GM23338 (cell line): ENCODE data around the gene UBXN11. TPM values are rescaled to one million over a fixed set of nuclear protein-coding genes. Genes with fewer than 3 reads are reported as not detected.

Source experiments
- ATAC-seq: fragments of 200-7000 bp; cut with Tn5 transposase; 3 replicates; pipeline ENCODE4 v1.9.1; 2020
- DNase-seq: peaks from one replicate; pipeline ENCODE4 v3.0.0-alpha.2; 2015; ENCODE audit warnings: low spot score
- H2AFZ ChIP-seq: fragments of 200-600 bp; sonication (generic); 2 replicates; pipeline ENCODE4 v1.8.0; 2016; ENCODE audit warnings: antibody characterized with exemption, mild to moderate bottlenecking, moderate library complexity
- H3F3A ChIP-seq: fragments of 200-600 bp; sonication (generic); replicated peaks from 2 replicates; pipeline ENCODE4 v1.8.0; 2017; ENCODE audit warnings: antibody characterized with exemption, mixed run types, low read depth
- H3K27ac ChIP-seq: fragments of 200-600 bp; sonication (generic); 2 replicates; pipeline ENCODE4 v1.6.1; 2016; ENCODE audit warnings: low read depth
- H3K27me3 ChIP-seq: fragments of 200-600 bp; sonication (generic); 2 replicates; pipeline ENCODE4 v1.8.0; 2016; ENCODE audit warnings: mild to moderate bottlenecking, mixed run types, moderate library complexity; ENCODE audit not compliant: insufficient read depth
- H3K36me3 ChIP-seq: fragments of 200-600 bp; sonication (generic); 2 replicates; pipeline ENCODE4 v1.8.0; 2016; ENCODE audit warnings: mild to moderate bottlenecking; ENCODE audit not compliant: insufficient read depth
- H3K4me1 ChIP-seq: fragments of 200-600 bp; sonication (generic); 2 replicates; pipeline ENCODE4 v1.8.0; 2016; ENCODE audit warnings: mild to moderate bottlenecking, moderate library complexity; ENCODE audit not compliant: insufficient read depth
- H3K4me2 ChIP-seq: fragments of 200-600 bp; sonication (generic); 2 replicates; pipeline ENCODE4 v1.7.1; 2017; ENCODE audit warnings: mixed run types
- H3K4me3 ChIP-seq: fragments of 200-600 bp; sonication (generic); 2 replicates; pipeline ENCODE4 v1.6.1; 2016; ENCODE audit warnings: mixed run types
- H3K79me2 ChIP-seq: fragments of 200-600 bp; sonication (generic); replicated peaks from 2 replicates; pipeline ENCODE4 v1.8.0; 2017; ENCODE audit warnings: mild to moderate bottlenecking; ENCODE audit not compliant: insufficient read depth
- H3K9me2 ChIP-seq: fragments of 200-600 bp; sonication (generic); 2 replicates; pipeline ENCODE4 v1.8.0; 2017; ENCODE audit not compliant: insufficient read depth
- H4K20me1 ChIP-seq: fragments of 200-600 bp; sonication (generic); replicated peaks from 2 replicates; pipeline ENCODE4 v1.8.0; 2017; ENCODE audit warnings: mild to moderate bottlenecking; ENCODE audit not compliant: insufficient read depth
- H3K27ac Mint-ChIP-seq: 2 replicates; pipeline ENCODE4 v1.8.0; 2020; ENCODE audit warnings: inconsistent platforms, mild to moderate bottlenecking, moderate library complexity, mixed read lengths
- H3K27me3 Mint-ChIP-seq: 3 replicates; pipeline ENCODE4 v1.8.0; 2022; ENCODE audit warnings: low read depth, mild to moderate bottlenecking, moderate library complexity, mixed read lengths, inconsistent platforms; ENCODE audit not compliant: insufficient read depth, poor library complexity
- H3K36me3 Mint-ChIP-seq: 3 replicates; pipeline ENCODE4 v1.8.0; 2021; ENCODE audit warnings: low read depth, mild to moderate bottlenecking, inconsistent platforms, moderate library complexity, mixed read lengths
- H3K4me1 Mint-ChIP-seq: 3 replicates; pipeline ENCODE4 v1.8.0; 2020; ENCODE audit warnings: mild to moderate bottlenecking, inconsistent platforms, mixed read lengths
- H3K4me3 Mint-ChIP-seq: 3 replicates; pipeline ENCODE4 v1.8.0; 2021; ENCODE audit warnings: moderate library complexity, mild to moderate bottlenecking, inconsistent platforms, mixed read lengths
- H3K9me3 Mint-ChIP-seq: 3 replicates; pipeline ENCODE4 v1.8.0; 2020; ENCODE audit warnings: moderate library complexity, mild to moderate bottlenecking, inconsistent platforms, mixed read lengths
- CREB1 ChIP-seq: fragments of 250-450 bp; sonication (Bioruptor Pico); IDR thresholded peaks from 2 replicates; pipeline ENCODE4 v1.5.0; 2020; ENCODE audit warnings: low read depth, mild to moderate bottlenecking, moderate library complexity
- ETS1 ChIP-seq: IDR thresholded peaks from 2 replicates; pipeline ENCODE4 v1.6.1; 2016; ENCODE audit warnings: antibody characterized with exemption
- EZH2 ChIP-seq: fragments of 200-600 bp; sonication (generic); IDR thresholded peaks from one replicate; pipeline ENCODE4 v1.8.0; 2017; ENCODE audit warnings: antibody characterized with exemption, mild to moderate bottlenecking, low read depth; ENCODE audit not compliant: unreplicated experiment
- EZH2phosphoT487 ChIP-seq: fragments of 200-600 bp; sonication (generic); IDR thresholded peaks from one replicate; pipeline ENCODE4 v1.8.1; 2018; ENCODE audit warnings: antibody characterized with exemption; ENCODE audit not compliant: unreplicated experiment
- JUNB ChIP-seq: IDR thresholded peaks from one replicate; pipeline ENCODE4 v1.6.1; 2016; ENCODE audit warnings: antibody characterized with exemption; ENCODE audit not compliant: unreplicated experiment
- NANOG ChIP-seq: IDR thresholded peaks from 2 replicates; pipeline ENCODE4 v1.6.1; 2016; ENCODE audit warnings: antibody characterized with exemption, borderline replicate concordance
- POLR2AphosphoS5 ChIP-seq: IDR thresholded peaks from 2 replicates; pipeline ENCODE4 v1.6.1; 2016; ENCODE audit warnings: antibody characterized with exemption, low read depth
- REST ChIP-seq: IDR thresholded peaks from one replicate; pipeline ENCODE4 v1.6.1; 2018; ENCODE audit warnings: antibody characterized with exemption; ENCODE audit not compliant: unreplicated experiment
- STAT1 ChIP-seq: IDR thresholded peaks from one replicate; pipeline ENCODE4 v1.6.1; 2016; ENCODE audit warnings: antibody characterized with exemption; ENCODE audit not compliant: unreplicated experiment
- ZNF114 ChIP-seq: fragments of 250-450 bp; sonication (Bioruptor Pico); IDR thresholded peaks from 2 replicates; pipeline ENCODE4 v1.5.0; 2020; ENCODE audit warnings: mild to moderate bottlenecking, moderate library complexity
- ZNF331 ChIP-seq: fragments of 250-450 bp; sonication (Bioruptor Pico); IDR thresholded peaks from 2 replicates; pipeline ENCODE4 v1.5.0; 2020; ENCODE audit warnings: low read depth, mild to moderate bottlenecking, moderate library complexity
- ZNF462 ChIP-seq: fragments of 250-450 bp; sonication (Bioruptor Pico); IDR thresholded peaks from 2 replicates; pipeline ENCODE4 v1.5.0; 2020; ENCODE audit warnings: mild to moderate bottlenecking, moderate library complexity
- polyA plus RNA-seq: library from polyadenylated mRNA; unstranded; fragments of >200 nt; fragmentation: Nextera tagmentation; extraction: Ambion mirVana; gene quantifications from 2 replicates; pipeline ENCODE4 v1.2.1, GENCODE V29; 2016
- total RNA-seq: library from RNA; depleted of rRNA; stranded (reverse); fragments of >200 nt; shearing (Covaris generic); gene quantifications from 2 replicates; pipeline ENCODE4 v1.2.3, GENCODE V29; 2014
- TF ChIP-seq, protein P1 (sequence below), 2 experiments: fragments of 200-600 bp in 1 of 2; sonication (generic) in 1 of 2; conservative IDR thresholded peaks; 2 replicates each; pipeline versions ENCODE4 v1.5.1 to v1.6.1; 2016 to 2017; ENCODE audit warnings: antibody characterized with exemption in 2 of 2, low read depth in 2 of 2, mild to moderate bottlenecking in 2 of 2, moderate library complexity in 1 of 2

Gene UBXN11
- total and polyA plus RNA-seq, 2 experiments from 2014 or later: 8.0 to 8.3 TPM

DNA sequence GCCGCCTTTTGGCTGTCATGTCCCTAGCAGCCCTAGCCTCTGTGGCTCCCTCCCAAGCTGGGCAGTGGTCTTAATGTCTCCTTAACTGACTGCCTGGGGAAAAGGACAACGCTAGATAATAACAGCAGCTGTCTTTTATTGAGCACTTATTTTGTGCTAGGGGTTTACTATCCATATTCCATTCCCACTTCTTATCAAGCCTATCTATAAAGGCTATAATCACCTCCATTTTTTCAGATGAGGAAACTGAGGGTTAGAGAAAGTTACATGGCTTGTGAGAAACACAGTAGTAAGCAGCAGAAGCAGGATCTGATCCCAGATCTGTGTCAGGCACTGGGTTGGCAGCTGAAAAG lies 20.4 kb downstream of the UBXN11 start:
- Histone ChIP-seq H3K79me2 (no peaks in the 10 kb centered on the region), H3K4me2 (no peak overlapping the region), H3K27me3 (no peaks in the 10 kb centered on the region), H3K27ac (no peak overlapping the region), H3K4me3 (no peak overlapping the region), H3K36me3 (peaks cover 4% of the 10 kb centered on the region; the same call in 1 of the 2 replicates), H4K20me1 (0 out of 2 replicates have a peak, but pooled peaks cover 3% of the 10 kb centered on the region), H3F3A (peaks cover 7% of the 10 kb centered on the region; the same call in 1 of the 2 replicates), H3K4me1 (peaks cover 22% of the 10 kb centered on the region), H3K9me2 (no peaks in the 10 kb centered on the region), H2AFZ (no peak overlapping the region)
- Mint-ChIP-seq H3K4me1 (peaks cover 47% of the 10 kb centered on the region), H3K36me3 (peaks cover 2% of the 10 kb centered on the region; the same call in 2 of the 3 replicates), H3K27me3 (peaks cover 20% of the 10 kb centered on the region), H3K27ac (no peak overlapping the region), H3K9me3 (no peaks in the 10 kb centered on the region; the same call in 2 of the 3 replicates), H3K4me3 (no peak overlapping the region)
- DNase-seq: no peak
- TF ChIP-seq EZH2: no peak
- TF ChIP-seq, protein P1, sequence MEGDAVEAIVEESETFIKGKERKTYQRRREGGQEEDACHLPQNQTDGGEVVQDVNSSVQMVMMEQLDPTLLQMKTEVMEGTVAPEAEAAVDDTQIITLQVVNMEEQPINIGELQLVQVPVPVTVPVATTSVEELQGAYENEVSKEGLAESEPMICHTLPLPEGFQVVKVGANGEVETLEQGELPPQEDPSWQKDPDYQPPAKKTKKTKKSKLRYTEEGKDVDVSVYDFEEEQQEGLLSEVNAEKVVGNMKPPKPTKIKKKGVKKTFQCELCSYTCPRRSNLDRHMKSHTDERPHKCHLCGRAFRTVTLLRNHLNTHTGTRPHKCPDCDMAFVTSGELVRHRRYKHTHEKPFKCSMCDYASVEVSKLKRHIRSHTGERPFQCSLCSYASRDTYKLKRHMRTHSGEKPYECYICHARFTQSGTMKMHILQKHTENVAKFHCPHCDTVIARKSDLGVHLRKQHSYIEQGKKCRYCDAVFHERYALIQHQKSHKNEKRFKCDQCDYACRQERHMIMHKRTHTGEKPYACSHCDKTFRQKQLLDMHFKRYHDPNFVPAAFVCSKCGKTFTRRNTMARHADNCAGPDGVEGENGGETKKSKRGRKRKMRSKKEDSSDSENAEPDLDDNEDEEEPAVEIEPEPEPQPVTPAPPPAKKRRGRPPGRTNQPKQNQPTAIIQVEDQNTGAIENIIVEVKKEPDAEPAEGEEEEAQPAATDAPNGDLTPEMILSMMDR (conservative IDR thresholded peaks at IDR 0.05; ENCODE audit: low read depth in 2 of 2): no peak
- no peak for TF ChIP-seq ZNF114
- no peak for TF ChIP-seq REST
- no peak for TF ChIP-seq JUNB
- TF ChIP-seq ZNF331 (CRISPR knock-in tag): no peak
- no peak for TF ChIP-seq STAT1
- no peak for TF ChIP-seq ZNF462 (CRISPR knock-in tag)
- no peak for TF ChIP-seq EZH2phosphoT487
- no peak for TF ChIP-seq NANOG
- no peak for TF ChIP-seq CREB1 (CRISPR knock-in tag)
- no peak for TF ChIP-seq POLR2AphosphoS5
- TF ChIP-seq ETS1: no peak
- ATAC-seq: no peak
